ENCODE measurements around the gene KLK6. TPM values are rescaled to one million over a fixed set of nuclear protein-coding genes. Genes with fewer than 3 reads are reported as not detected.

KLK6 gene
- total RNA-seq, 4 donors from 2014 or later, result 5.4 to 56.9 (median 9.0) TPM; not detected in 1

DNA sequence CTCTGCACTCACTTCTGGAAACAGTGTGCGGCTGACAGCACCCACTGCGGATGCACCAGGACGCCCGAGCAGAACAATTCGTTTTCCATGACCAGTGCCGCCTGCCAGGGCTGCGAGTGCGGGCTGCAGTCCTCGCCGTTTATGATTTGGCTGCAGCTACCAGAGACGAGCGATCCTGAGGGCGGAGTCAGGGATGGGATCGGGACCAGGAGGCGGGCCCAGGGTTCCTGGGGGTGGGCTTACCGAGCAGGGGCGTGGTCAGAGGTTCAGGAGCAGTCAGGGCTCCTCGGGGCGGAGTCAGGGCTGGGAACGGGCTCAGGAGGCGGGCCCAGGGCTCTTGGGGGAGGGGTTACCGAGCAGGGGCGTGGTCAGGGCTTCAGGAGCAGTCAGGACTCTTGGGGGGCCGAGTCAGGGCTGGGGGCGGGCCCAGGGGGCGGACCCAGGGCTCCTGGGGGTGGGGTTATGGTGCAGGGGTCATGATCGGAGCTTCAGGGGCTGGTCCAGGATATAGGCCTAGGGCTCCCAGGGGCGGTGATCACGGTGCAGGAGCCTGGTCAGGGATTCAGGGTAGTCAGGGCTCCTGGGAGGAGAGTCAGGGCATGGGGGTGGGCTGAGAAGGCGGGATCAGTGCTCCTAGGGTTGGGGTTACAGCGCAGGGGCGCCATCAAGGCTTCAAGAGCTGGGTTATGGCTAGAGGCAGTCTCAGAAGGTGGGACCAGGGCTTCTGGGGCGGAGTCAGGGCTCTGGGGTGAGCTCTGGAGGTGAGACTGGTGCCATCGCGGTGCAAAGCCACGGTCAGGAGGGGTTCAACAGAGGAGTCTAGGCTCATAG, 59.9 kb downstream of the KLK6 start:
- H3K27me3 ChIP-seq, result peaks cover 77% of the 10 kb centered on the region
- peaks cover 18% of the 10 kb centered on the region for H3K4me1 ChIP-seq
- DNase-seq (ENCODE audit: low spot score in 2 of 2), result no peak
- H3K27ac ChIP-seq, result no peak overlapping the region
- H3K36me3 ChIP-seq, result no peaks in the 10 kb centered on the region
- peak overlapping the region; percentile 2 for H3K4me3 ChIP-seq
- H3K9me3 ChIP-seq, result no peaks in the 10 kb centered on the region
- no peak for TF ChIP-seq POLR2A (IDR thresholded peaks at IDR 0.05)
- no peak for TF ChIP-seq POLR2AphosphoS5 (IDR thresholded peaks at IDR 0.05)
- WGBS, result 0% methylated on average over 1 of the region's 36 CpGs

Other genes starting within 250 kb of the KLK6 start
- gene SHANK1, start 249.8 kb downstream of the KLK6 start, total RNA-seq, result 1 to 10 TPM in 1 of 4 donors, under 1 TPM in 1, not detected in 2; 0.42 to 6.6 TPM
- gene CLEC11A, start 246.2 kb downstream of the KLK6 start, total RNA-seq, result 10 to 100 TPM in 1 of 4 donors, 1 to 10 TPM in 3; 5.8 to 14.1 (median 7.7) TPM
- gene GPR32, start 199.1 kb downstream of the KLK6 start, total RNA-seq, result not detected
- under 1 TPM in 2 of 4 donors, not detected in 2; 0.49 to 0.97 TPM for gene ACP4, start 179.2 kb downstream of the KLK6 start, total RNA-seq
- 10 to 100 TPM; 34.3 to 58.3 (median 40.5) TPM for gene KLK1, start 145.8 kb downstream of the KLK6 start, total RNA-seq
- not detected for gene KLK15, start 136.0 kb downstream of the KLK6 start, total RNA-seq
- gene KLK3, start 114.7 kb downstream of the KLK6 start, total RNA-seq, result 1 to 10 TPM in 1 of 4 donors, under 1 TPM in 3; 0.24 to 1.9 (median 0.67) TPM
- not detected for gene KLK2, start 96.2 kb downstream of the KLK6 start, total RNA-seq
- 1 to 10 TPM in 1 of 4 donors, under 1 TPM in 1, not detected in 2; 0.83 to 1.6 TPM for gene KLK4, start 58.2 kb downstream of the KLK6 start, total RNA-seq
- 100 to 1,000 TPM in 3 of 4 donors, 10 to 100 TPM in 1; 40.3 to 299 (median 177) TPM for gene KLK5, start 16.6 kb downstream of the KLK6 start, total RNA-seq
- gene KLK7, start 14.3 kb upstream of the KLK6 start, total RNA-seq, result 100 to 1,000 TPM in 3 of 4 donors, 10 to 100 TPM in 1; 48.3 to 418 (median 218) TPM
- 100 to 1,000 TPM in 1 of 4 donors, 10 to 100 TPM in 3; 19.7 to 126 (median 87.2) TPM for gene KLK8, start 32.0 kb upstream of the KLK6 start, total RNA-seq
- gene KLK10, start 50.1 kb upstream of the KLK6 start, total RNA-seq, result 10 to 100 TPM; 45.2 to 85.3 (median 53.9) TPM
- gene KLK11, start 57.0 kb upstream of the KLK6 start, total RNA-seq, result 100 to 1,000 TPM; 173 to 372 (median 269) TPM
- 1 to 10 TPM in 2 of 4 donors, not detected in 2; 2.6 to 5.0 TPM for gene KLK12, start 65.4 kb upstream of the KLK6 start, total RNA-seq
- 10 to 100 TPM in 3 of 4 donors, 1 to 10 TPM in 1; 6.6 to 23.5 (median 16.5) TPM for gene KLK13, start 95.5 kb upstream of the KLK6 start, total RNA-seq
- gene KLK14, start 113.3 kb upstream of the KLK6 start, total RNA-seq, result 10 to 100 TPM in 1 of 4 donors, 1 to 10 TPM in 3; 3.8 to 22.8 (median 5.2) TPM
- gene CTU1, start 138.8 kb upstream of the KLK6 start, total RNA-seq, result 10 to 100 TPM in 3 of 4 donors, 1 to 10 TPM in 1; 7.7 to 14.6 (median 12.9) TPM
- gene SIGLEC9, start 155.3 kb upstream of the KLK6 start, total RNA-seq, result 1 to 10 TPM in 1 of 4 donors, under 1 TPM in 2, not detected in 1; 0.68 to 1.3 (median 0.83) TPM
- gene SIGLEC7, start 172.7 kb upstream of the KLK6 start, total RNA-seq, result not detected